Mononuclear cell (primary cell): ENCODE measurements around the gene SYT15. TPM values are rescaled to one million over a fixed set of nuclear protein-coding genes. Genes with fewer than 3 reads are reported as not detected.

ENCODE experiments used
- H3K27me3 ChIP-seq: 2 replicates; pipeline ENCODE4 v1.6.0; 2011; ENCODE audit warnings: low read length, control low read depth; ENCODE audit not compliant: insufficient read depth
- H3K4me1 ChIP-seq: 2 replicates; pipeline ENCODE4 v1.5.1; 2011; ENCODE audit warnings: mild to moderate bottlenecking, low read length, control low read depth; ENCODE audit not compliant: insufficient read depth
- H3K4me3 ChIP-seq: 2 replicates; pipeline ENCODE4 v1.5.1; 2011; ENCODE audit warnings: mild to moderate bottlenecking, low read length, moderate library complexity
- H3K9me3 ChIP-seq: 2 replicates; pipeline ENCODE4 v1.5.1; 2011; ENCODE audit warnings: low read depth, mild to moderate bottlenecking, control low read depth, low read length
- total RNA-seq: library from RNA; depleted of rRNA; stranded (reverse); fragments of >200 nt; gene quantifications from one replicate; pipeline ENCODE4 v1.2.3, GENCODE V29; 2012

SYT15 gene
- total RNA-seq, 1 donor, result 0.10 TPM

DNA sequence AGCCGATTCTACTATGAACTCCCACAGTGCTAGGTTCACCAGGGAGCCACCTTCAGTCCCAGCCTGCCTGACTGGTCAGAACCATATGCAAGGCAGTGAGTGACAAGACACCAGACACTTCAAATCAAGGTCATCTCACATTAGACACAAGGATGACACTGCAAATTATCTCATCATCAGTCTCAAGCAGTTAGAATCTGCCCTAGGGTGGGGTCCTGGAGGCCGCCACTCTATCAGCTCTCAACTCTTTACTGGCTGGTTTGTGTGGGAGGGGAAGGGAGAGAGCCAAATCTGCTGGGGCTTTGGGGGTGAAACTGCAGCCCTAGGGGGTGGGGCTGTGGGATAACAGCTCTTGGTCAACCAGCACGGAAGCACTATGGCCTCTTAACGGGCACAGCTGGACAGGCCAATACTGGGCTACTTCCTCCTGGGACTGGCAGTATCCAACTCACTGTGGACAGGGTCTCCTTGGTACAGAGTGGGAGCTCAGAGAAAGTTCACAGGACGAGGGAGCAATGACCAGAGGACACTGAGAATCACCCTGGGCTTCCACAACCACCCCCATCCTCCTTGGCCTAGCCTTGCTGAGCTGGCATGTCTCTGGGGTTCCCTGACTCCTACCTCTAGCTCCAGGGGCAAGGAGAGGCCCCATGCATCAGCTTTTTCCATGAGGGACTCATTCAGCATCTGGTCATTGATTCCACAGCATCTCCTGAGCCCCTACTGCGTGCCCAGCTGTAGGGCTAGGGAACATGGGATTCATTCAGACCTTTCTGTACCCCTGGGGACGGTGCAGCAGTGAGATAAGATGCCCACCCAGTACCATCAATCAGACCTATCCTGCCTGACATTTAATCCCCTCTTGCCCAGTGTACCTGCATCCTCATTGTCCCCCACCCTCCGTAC is 27.9 kb upstream of the SYT15 start:
- H3K4me1 ChIP-seq, result no peaks in the 10 kb centered on the region
- peaks cover 14% of the 10 kb centered on the region for H3K27me3 ChIP-seq
- H3K4me3 ChIP-seq, result no peak overlapping the region
- H3K9me3 ChIP-seq, result no peaks in the 10 kb centered on the region

DNA sequence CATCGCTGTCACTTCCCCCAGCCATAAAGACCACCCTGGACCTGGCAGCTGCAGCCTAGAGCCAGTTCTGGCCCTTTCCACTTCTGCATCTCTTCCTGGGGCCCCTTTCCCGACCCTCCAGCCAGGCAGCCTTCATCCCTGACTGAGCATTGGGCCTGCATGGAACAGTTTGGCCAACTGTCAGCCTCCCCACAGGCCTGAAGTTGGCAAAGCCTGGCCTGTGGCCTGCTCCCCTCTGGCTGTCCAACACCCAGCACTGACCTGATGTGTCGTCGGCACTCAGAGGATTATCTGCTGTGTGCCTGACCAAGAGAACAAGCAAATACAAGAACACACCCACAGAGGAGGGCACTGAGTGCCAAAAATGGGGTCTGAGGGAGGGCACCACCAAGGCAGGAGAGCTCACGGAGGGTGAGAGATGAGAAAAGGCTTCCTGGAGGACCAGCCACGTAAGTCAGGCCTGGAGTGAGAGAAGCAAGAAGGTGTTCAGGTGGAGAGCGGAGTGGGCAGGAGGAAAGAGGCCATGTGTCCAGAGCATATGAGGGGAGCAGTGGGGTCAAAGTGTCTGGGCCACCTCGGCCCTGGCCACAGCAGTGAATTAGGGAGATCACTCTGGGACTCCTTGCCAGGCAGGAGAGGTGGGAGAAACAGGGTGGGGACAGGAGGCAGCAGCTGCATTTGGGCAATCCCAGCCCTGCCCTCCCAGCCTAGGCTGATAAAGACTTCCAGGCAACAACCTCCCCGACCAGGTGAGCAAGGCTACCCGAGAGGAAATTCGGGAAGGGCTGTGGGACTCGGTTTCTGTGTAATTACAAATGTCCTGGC is 27.0 kb upstream of the SYT15 start:
- Histone ChIP-seq H3K4me3 (no peak overlapping the region), H3K27me3 (peaks cover 15% of the 10 kb centered on the region), H3K9me3 (no peaks in the 10 kb centered on the region), H3K4me1 (no peaks in the 10 kb centered on the region)

DNA sequence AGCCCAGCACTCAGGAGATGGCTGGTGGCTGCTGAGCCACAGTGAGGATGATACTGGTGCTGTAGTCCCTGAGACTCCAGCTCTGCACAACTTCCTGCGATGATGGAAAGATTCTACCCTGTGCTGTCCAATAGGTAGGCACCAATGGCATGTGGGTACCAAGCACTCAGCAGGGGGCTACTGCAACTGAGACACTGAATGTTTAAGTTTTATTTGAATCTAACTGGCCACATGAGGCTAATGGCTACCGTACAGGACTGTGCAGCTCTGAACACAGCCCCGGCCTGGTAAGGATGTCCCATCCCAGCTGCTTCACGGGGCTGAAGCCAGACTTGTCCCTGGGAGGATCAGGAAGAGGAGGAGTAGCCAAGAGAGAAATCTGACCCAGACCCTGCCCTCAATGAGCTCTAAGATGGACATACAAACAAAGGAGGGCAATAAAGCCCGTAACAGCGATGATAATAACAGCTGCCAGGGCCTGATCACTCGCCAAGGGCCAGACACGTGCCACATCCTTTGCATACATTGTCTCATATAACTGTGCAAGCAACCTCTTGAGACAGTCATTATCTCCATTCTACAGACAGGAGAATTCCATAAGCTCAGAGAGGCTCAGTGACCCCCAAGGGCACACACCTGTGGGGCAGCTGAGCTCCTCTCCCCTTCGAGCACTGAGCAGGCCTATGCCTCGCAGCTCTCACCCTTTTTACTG is 26.2 kb upstream of the SYT15 start:
- Histone ChIP-seq H3K27me3 (peaks cover 23% of the 10 kb centered on the region), H3K9me3 (no peaks in the 10 kb centered on the region), H3K4me1 (no peaks in the 10 kb centered on the region), H3K4me3 (no peak overlapping the region)

DNA sequence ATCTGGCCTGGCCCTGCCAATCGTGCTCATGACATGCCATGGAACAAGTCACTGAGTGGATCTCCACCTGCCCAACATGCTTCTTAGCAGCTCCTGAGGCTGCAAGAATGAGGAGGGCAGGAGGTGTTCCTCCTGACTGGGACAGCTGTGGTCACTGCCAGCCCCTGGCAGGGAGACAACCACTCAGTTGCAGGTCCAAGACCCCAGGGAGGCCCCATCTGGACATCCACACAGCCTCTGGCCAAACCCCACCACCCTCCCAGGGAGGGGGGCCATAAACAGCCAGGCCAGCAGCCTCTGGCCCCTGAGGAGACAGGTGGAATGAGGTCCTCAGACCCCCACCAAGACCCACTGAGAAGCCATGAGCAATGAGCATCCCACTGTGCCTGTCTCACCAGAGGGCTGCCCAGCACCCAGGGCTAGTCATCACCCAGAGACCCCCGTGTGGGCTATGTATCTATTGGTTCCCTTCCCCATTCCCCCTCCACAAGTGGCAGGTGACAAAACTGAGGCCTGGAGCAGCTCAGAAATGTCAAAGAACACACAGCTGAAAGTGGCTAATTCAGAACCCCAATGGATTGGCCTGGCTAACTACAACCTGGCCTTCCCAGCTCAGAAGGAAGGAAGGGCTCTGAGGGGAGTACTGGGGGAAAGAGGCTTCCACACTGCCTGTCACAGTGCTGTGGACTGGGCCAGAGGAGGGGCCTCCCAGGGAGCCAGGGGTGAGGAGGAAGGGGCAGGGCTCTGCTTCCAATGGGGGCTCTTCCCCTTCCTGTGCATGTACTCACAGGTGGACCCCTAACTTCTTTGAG is 25.5 kb upstream of the SYT15 start:
- Histone ChIP-seq H3K27me3 (peaks cover 31% of the 10 kb centered on the region), H3K4me1 (no peaks in the 10 kb centered on the region), H3K4me3 (no peak overlapping the region), H3K9me3 (no peaks in the 10 kb centered on the region)

DNA sequence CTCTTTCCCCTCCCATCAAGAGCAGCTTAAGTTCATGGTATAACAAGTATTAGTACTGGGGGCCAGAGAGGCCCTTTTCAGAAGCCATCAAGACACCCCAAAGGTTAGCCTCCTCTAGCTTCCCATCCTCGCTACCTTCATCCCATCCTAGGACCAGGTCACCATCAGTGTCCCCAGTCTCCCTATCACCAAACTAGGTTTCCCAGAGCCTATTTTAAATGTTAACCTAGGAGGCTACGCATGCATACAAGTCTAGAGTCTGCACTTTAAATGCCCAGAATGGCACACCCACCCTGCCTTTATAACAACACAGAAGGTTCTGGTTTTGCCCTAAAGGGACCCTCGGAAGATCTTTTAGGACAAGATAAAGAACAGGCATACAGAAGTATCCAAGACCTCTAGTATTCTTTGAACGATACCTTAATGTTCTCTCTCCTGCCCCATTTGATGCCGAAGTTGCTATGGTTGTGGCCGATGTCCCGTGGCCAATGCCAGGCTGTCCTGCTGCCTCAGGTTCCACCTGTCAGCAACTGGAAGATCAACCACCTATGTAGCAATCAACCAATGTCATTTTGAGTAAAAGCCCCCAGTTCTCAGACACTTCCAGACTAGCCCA is 24.7 kb upstream of the SYT15 start:
- H3K27me3 ChIP-seq, result peaks cover 35% of the 10 kb centered on the region
- no peak overlapping the region for H3K4me3 ChIP-seq
- no peaks in the 10 kb centered on the region for H3K9me3 ChIP-seq
- H3K4me1 ChIP-seq, result no peaks in the 10 kb centered on the region

DNA sequence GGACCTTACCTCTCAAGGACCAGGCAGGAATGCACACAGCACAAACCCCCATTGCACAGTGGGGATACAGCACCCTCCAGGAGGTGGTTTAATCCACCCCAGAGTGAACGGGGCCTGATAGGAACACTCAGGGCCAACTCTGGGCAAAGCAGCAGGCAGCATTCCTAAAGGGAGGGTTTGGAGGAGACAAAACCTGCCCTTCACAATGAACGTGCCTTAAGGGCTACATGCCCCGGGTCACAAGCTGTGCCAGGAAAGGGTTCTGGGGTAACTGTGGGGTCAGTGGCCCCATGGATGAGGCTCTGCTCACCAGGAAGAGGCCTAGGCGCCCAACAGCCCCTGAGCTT is 23.6 kb upstream of the SYT15 start:
- Histone ChIP-seq H3K9me3 (no peaks in the 10 kb centered on the region), H3K4me1 (no peaks in the 10 kb centered on the region), H3K27me3 (peaks cover 38% of the 10 kb centered on the region), H3K4me3 (no peak overlapping the region)

DNA sequence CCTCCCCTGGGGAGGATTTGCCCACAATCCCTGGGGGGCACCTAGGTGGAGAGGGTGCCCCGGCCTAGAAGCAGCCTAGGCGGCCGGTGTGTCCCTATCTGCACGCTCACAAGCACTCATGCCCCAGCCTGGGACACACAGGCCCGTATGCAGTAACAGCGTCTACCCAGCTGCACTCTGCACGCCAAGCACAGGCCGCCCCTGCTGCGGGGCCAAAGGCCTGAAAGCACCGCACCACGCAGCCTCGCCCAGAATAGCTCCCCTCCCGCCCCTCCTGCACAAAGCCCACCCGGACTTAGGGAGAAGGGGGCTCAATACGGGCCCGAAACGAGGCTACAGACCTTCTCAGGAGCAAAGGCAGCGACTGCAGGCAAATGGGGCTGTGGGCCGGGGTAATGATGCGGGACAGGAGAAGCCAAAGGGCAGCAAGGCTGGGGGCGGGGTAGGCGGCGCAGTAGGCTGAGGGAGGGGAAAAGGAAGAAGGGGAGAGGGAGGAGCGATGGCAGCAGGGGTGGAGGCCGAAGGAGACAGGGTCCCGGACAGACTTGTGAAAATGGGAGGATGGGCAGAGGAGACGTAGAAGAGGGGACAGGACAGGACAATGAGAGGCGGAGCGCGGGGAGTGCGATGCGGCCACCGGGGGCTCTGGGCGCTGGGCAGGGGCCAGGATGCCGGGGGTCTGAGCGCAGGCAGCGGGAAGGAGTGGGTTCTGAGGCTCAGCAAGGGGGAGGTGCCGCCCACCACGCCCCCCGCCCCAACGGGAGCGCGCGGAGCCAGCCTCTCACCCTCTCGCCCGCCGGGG is 23.0 kb upstream of the SYT15 start:
- H3K9me3 ChIP-seq, result no peaks in the 10 kb centered on the region
- peaks cover 44% of the 10 kb centered on the region for H3K27me3 ChIP-seq
- H3K4me1 ChIP-seq, result no peaks in the 10 kb centered on the region
- no peak overlapping the region for H3K4me3 ChIP-seq

DNA sequence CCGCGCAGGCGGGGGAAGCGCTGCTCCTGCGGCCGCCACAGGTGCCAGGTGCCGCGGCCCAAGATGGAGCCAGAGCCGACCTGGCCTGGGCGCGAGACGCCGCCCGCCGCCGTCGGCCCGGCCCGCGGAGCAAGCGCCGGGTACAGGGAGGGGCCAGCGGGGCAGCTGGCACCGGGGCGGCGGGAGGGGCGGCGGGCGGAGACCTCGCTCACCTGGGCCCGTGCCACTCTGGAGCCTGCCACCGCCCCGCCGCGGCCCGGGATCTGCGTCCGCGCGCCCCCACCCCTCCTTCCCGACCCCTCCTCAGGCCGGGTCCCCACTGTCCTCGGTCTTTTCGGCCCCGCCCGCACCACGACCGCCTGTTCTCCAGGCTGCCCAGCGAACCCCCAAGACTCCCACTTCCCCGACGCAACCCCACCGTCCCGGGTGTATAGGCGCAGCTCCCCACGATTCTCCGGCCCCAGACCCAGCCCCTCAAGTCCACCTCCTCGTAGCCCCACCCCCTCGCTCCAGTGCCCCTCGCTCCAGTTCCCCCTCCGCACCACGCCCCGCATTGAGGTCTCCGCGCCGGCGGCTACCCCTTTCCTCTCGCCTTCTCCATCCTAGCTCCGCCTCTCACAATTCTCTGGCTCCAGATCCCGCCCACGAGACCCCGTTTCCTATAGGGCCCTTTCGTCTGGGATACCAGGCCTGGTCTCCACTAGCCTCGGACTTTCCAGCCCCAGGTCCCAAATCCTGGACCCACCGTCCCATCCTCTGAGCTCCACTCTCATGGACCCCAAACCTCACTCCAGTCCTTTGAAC is 22.2 kb upstream of the SYT15 start, which contains the start of gene GPRIN2:
TSS of gene GPRIN2 (minus strand) at position 144 of the 804 bp plus-strand sequence. CDS start 5,922 bp downstream, outside the sequence.
- peaks cover 45% of the 10 kb centered on the region for H3K27me3 ChIP-seq
- H3K4me1 ChIP-seq, result no peaks in the 10 kb centered on the region
- no peak within 1 kb of the TSS for H3K4me3 ChIP-seq
- no peaks in the 10 kb centered on the region for H3K9me3 ChIP-seq

DNA sequence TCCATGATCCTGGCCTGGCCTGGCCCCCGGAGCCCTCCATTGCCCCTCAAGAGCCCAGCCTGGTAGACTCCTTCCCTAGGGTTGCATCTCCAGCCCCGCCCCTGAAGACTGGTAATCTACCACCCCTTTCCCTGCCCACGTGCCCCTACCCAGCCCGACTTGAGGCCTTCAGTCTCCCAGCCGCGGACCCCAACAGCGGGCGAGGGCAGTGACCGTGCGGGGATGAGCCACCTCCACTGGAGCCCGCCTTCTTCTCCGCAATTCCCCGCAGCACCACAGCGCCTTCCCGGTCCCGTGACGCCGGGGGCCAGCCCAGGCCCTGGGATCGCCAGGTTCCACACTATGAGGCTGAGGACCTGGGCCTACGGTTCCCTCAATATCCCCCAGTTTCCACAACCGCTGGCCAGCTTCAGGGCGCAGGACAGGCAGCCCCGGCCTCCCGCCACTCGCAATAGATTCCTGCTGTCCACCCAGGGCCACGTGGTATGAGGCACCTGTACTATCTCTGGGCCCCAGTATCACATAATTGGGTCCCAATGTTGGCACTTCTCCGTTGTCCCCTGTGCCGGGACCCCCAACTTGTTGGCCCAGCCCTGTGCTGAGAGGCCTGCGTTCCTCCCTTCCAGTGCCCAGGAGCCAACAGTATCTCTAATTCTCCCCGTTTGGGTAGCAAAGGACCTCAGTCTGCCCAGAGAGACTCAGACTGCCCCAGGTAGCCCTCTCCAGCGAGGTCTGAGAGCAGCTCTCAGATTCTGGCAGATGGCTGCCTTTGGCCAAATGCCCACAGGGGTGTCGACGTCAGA is 21.4 kb upstream of the SYT15 start:
- Histone ChIP-seq H3K27me3 (peaks cover 45% of the 10 kb centered on the region), H3K9me3 (no peaks in the 10 kb centered on the region), H3K4me1 (no peaks in the 10 kb centered on the region), H3K4me3 (no peak overlapping the region)

DNA sequence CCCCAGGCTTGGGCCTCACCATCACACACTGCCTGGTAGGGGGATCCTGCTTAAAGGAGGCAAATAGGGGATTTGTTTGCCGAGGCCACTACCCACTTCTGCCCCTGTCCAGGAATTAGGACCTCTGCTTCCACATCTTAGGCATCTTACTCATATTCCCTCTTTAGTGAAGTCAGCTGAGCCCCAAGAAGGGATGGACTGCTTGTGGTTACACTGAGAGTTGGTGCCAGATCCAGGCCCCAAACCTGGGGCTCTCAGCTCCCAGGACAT is 20.9 kb upstream of the SYT15 start:
- H3K4me1 ChIP-seq, result no peaks in the 10 kb centered on the region
- H3K4me3 ChIP-seq, result no peak overlapping the region
- H3K9me3 ChIP-seq, result no peaks in the 10 kb centered on the region
- H3K27me3 ChIP-seq, result peaks cover 45% of the 10 kb centered on the region

DNA sequence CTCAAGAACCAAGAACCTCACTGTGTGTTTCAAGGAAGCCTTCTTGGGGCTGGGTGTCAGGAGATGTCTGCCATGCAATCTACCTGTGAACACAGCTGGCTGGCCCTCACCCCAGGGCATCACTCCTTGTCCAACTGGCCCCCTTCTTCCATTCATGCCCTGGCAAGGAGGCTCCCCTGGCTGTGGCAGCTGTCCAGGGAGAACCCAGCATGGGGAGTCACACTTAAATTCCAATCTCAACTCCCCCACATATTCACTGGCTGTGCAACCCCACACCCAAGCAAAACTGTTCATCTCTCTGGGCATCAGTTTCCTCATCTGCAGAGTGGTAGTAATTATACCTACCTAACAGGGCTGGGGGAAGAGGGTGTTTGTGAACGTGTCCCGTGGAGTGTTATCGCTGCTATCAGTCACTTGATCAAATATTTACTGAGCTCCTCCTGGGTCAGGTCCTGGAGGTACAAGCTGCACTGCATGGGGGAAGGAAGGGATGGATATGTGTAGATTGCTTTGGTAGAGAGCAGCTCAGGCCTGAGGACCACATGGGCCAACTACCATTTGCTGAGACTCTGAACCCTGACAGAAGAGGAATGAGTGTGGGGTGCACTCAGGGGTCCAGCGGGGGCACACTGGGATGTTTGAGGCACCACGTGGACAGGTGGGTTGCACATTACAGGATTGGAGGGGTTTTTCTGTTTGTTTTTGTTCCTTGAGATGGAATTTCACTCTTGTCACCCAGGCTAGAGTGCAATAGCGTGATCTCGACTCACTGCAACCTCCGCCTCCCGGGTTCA is 20.3 kb upstream of the SYT15 start:
- Histone ChIP-seq H3K4me3 (no peak overlapping the region), H3K4me1 (no peaks in the 10 kb centered on the region), H3K27me3 (peaks cover 45% of the 10 kb centered on the region), H3K9me3 (no peaks in the 10 kb centered on the region)

DNA sequence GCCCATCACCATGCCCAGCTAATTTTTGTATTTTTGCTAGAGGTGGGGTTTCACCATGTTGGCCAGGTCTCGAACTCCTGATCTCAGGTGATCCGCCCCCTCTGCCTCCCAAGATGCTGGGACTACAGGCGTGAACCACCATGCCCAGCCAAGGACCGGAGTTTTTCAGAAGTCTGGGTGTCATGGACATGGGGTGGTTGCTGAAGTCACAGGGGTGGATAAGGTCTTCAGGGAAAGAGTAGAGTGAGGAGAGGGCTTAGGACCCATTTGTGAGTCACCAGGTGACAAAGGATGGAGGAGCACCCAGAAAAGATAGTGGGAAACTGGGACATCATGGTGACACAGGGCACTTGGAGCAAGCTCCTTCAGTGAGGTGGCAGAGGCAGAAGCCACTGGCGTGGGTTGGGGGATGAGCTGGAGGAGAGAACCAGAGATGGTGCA is 19.7 kb upstream of the SYT15 start:
- no peak overlapping the region for H3K4me3 ChIP-seq
- no peaks in the 10 kb centered on the region for H3K4me1 ChIP-seq
- peaks cover 45% of the 10 kb centered on the region for H3K27me3 ChIP-seq
- H3K9me3 ChIP-seq, result no peaks in the 10 kb centered on the region
